ENCODE measurements around the gene ZBTB8A.
"Not testable (repeated sequence)": the region's sequence is repeated elsewhere in the genome, so short reads cannot be mapped to it uniquely, and the experiment has no call there.

ZBTB8A gene

GRCh38 chr1:32538887-32539583, at the start of gene ZBTB8A:
Gene ZBTB8A (plus strand): TSS chr1:32539427. CDS start chr1:32592932, 53,505 bp downstream.
- DNase-seq (ENCODE audit: low spot score), result peak; percentile 66

- no peak for DNase-seq (ENCODE audit: low spot score)
These were observed 49.3 kb upstream of the ZBTB8A start for GRCh38 chr1:32489774-32490454.

GRCh38 chr1:32491386-32491785, 47.8 kb upstream of the ZBTB8A start:
- DNase-seq (ENCODE audit: low spot score), result no peak

- DNase-seq (ENCODE audit: low spot score), result no peak
These were observed 45.0 kb upstream of the ZBTB8A start for GRCh38 chr1:32494196-32494595.

- DNase-seq (ENCODE audit: low spot score), result no peak
These were observed 44.4 kb upstream of the ZBTB8A start for GRCh38 chr1:32494711-32495337.

- DNase-seq (ENCODE audit: low spot score), result no peak
These were observed 43.1 kb upstream of the ZBTB8A start for GRCh38 chr1:32496127-32496526.

GRCh38 chr1:32498751-32499150, 40.5 kb upstream of the ZBTB8A start:
- no peak for DNase-seq (ENCODE audit: low spot score)

- DNase-seq (ENCODE audit: low spot score), result peak; percentile 83
These were observed 38.6 kb upstream of the ZBTB8A start for GRCh38 chr1:32500387-32501209.

GRCh38 chr1:32501865-32502264, 37.4 kb upstream of the ZBTB8A start:
- DNase-seq (ENCODE audit: low spot score), result no peak

GRCh38 chr1:32503153-32503552, 36.1 kb upstream of the ZBTB8A start:
- no peak for DNase-seq (ENCODE audit: low spot score)

- no peak for DNase-seq (ENCODE audit: low spot score)
These were observed 32.2 kb upstream of the ZBTB8A start for GRCh38 chr1:32507021-32507420.

GRCh38 chr1:32508761-32509160, 30.5 kb upstream of the ZBTB8A start:
- DNase-seq (ENCODE audit: low spot score), result no peak

- no peak for DNase-seq (ENCODE audit: low spot score)
These were observed 29.3 kb upstream of the ZBTB8A start for GRCh38 chr1:32509939-32510338.

GRCh38 chr1:32516402-32516801, 22.8 kb upstream of the ZBTB8A start:
- DNase-seq (ENCODE audit: low spot score), result no peak

GRCh38 chr1:32518976-32519375, 20.3 kb upstream of the ZBTB8A start:
- no peak for DNase-seq (ENCODE audit: low spot score)

GRCh38 chr1:32521165-32521564, 18.1 kb upstream of the ZBTB8A start:
- no peak for DNase-seq (ENCODE audit: low spot score)

- DNase-seq (ENCODE audit: low spot score), result no peak
These were observed 14.2 kb upstream of the ZBTB8A start for GRCh38 chr1:32525053-32525452.

- no peak for DNase-seq (ENCODE audit: low spot score)
These were observed 13.4 kb upstream of the ZBTB8A start for GRCh38 chr1:32525661-32526444.

- DNase-seq (ENCODE audit: low spot score), result not testable (repeated sequence)
These were observed 10.7 kb upstream of the ZBTB8A start for GRCh38 chr1:32528550-32528949.

GRCh38 chr1:32533792-32534327, 5.4 kb upstream of the ZBTB8A start:
- DNase-seq (ENCODE audit: low spot score), result no peak

GRCh38 chr1:32536117-32536516, 3.1 kb upstream of the ZBTB8A start:
- DNase-seq (ENCODE audit: low spot score), result no peak

Measured in ecto neural progenitor cell (in vitro differentiated cells).